NCI-H748 treated with DMSO at 0.1 percent for 48 hours (cell line): ENCODE measurements around the gene SLAMF6.
"Not testable (repeated sequence)": the region's sequence is repeated elsewhere in the genome, so short reads cannot be mapped to it uniquely, and the experiment has no call there.

Experiments used
- DNase-seq: peaks from one replicate; lab custom pipeline; 2025; lab: John Stamatoyannopoulos, UW

The SLAMF6 gene

GRCh38 chr1:160504651-160505050 lies 18.4 kb downstream of the SLAMF6 start:
- DNase-seq = no peak

- DNase-seq = no peak
Measured at GRCh38 chr1:160503087-160503486, 20.0 kb downstream of the SLAMF6 start.

GRCh38 chr1:160500321-160500990 lies 22.6 kb downstream of the SLAMF6 start:
- no peak for DNase-seq

GRCh38 chr1:160499631-160500030 lies 23.4 kb downstream of the SLAMF6 start:
- no peak for DNase-seq

- DNase-seq = not testable (repeated sequence)
Measured at GRCh38 chr1:160498301-160499065, 24.6 kb downstream of the SLAMF6 start.

GRCh38 chr1:160496334-160496733 lies 26.7 kb downstream of the SLAMF6 start:
- DNase-seq = no peak

- no peak for DNase-seq
Measured at GRCh38 chr1:160494620-160495019, 28.4 kb downstream of the SLAMF6 start.

GRCh38 chr1:160492617-160493016 lies 30.4 kb downstream of the SLAMF6 start:
- DNase-seq = no peak

- DNase-seq = no peak
Measured at GRCh38 chr1:160491981-160492380, 31.1 kb downstream of the SLAMF6 start.

- no peak for DNase-seq
Measured at GRCh38 chr1:160491017-160491416, 32.0 kb downstream of the SLAMF6 start.

GRCh38 chr1:160489513-160490261 lies 33.4 kb downstream of the SLAMF6 start:
- DNase-seq = no peak

GRCh38 chr1:160488347-160489058 lies 34.6 kb downstream of the SLAMF6 start:
- DNase-seq = no peak

- DNase-seq = no peak
Measured at GRCh38 chr1:160486453-160486852, 36.6 kb downstream of the SLAMF6 start.

GRCh38 chr1:160483505-160484185 lies 39.4 kb downstream of the SLAMF6 start:
- no peak for DNase-seq

GRCh38 chr1:160481979-160482596 lies 41.0 kb downstream of the SLAMF6 start:
- no peak for DNase-seq

- DNase-seq = not testable (repeated sequence)
Measured at GRCh38 chr1:160480781-160481180, 42.3 kb downstream of the SLAMF6 start.

GRCh38 chr1:160479091-160479490 lies 44.0 kb downstream of the SLAMF6 start:
- not testable (repeated sequence) for DNase-seq

- no peak for DNase-seq
Measured at GRCh38 chr1:160474392-160475242, 48.4 kb downstream of the SLAMF6 start.

GRCh38 chr1:160472112-160472511 lies 50.9 kb downstream of the SLAMF6 start:
- DNase-seq = no peak

GRCh38 chr1:160471253-160471652 lies 51.8 kb downstream of the SLAMF6 start:
- DNase-seq = no peak
